Stimulated activated naive CD8-positive, alpha-beta T cell treated with anti-CD3 and anti-CD28 coated beads, Interleukin-15, amount 100 ng/mL, for 72 hours (primary cell): ENCODE data around the gene ZNF524.
"Not testable (repeated sequence)": the region's sequence is repeated elsewhere in the genome, so short reads cannot be mapped to it uniquely, and the experiment has no call there.

Experiments used
- ATAC-seq: fragments of 150-1000 bp; cut with Tn5 transposase; 2 replicates; pipeline ENCODE4 v1.10.0; 2021; ENCODE audit warnings: mild to moderate bottlenecking, moderate library complexity
- DNase-seq, 2 donors: peaks; one replicate each; pipeline ENCODE4 v3.0.0; 2021 to 2022
- H3K27ac Mint-ChIP-seq, 2 donors: one replicate each; pipeline ENCODE4 v1.8.0; 2022; ENCODE audit warnings: mild to moderate bottlenecking in 2 of 2, mixed read lengths in 2 of 2, moderate library complexity in 2 of 2
- H3K27me3 Mint-ChIP-seq: one replicate; pipeline ENCODE4 v1.8.0; 2022; ENCODE audit warnings: mixed read lengths
- H3K4me1 Mint-ChIP-seq: one replicate; pipeline ENCODE4 v1.8.0; 2022; ENCODE audit warnings: mild to moderate bottlenecking, mixed read lengths
- H3K4me3 Mint-ChIP-seq, 2 donors: one replicate each; pipeline ENCODE4 v1.8.0; 2022; ENCODE audit warnings: mild to moderate bottlenecking in 2 of 2, mixed read lengths in 2 of 2, moderate library complexity in 1 of 2
- H3K9me3 Mint-ChIP-seq, 2 donors: one replicate each; pipeline ENCODE4 v1.8.0; 2022; ENCODE audit warnings: mixed read lengths in 2 of 2

Gene ZNF524

GRCh38 chr19:55578761-55579747 lies 21.0 kb upstream of the ZNF524 start:
- no peaks in the 10 kb centered on the region for H3K27me3 Mint-ChIP-seq
- peaks cover 22% of the 10 kb centered on the region for H3K4me1 Mint-ChIP-seq
- no peak overlapping the region for H3K27ac Mint-ChIP-seq
- ATAC-seq (peak; percentile 21), DNase-seq (no peak)
- no peaks in the 10 kb centered on the region for H3K9me3 Mint-ChIP-seq
- H3K4me3 Mint-ChIP-seq: peak overlapping the region; percentile 80 to 93

DNA sequence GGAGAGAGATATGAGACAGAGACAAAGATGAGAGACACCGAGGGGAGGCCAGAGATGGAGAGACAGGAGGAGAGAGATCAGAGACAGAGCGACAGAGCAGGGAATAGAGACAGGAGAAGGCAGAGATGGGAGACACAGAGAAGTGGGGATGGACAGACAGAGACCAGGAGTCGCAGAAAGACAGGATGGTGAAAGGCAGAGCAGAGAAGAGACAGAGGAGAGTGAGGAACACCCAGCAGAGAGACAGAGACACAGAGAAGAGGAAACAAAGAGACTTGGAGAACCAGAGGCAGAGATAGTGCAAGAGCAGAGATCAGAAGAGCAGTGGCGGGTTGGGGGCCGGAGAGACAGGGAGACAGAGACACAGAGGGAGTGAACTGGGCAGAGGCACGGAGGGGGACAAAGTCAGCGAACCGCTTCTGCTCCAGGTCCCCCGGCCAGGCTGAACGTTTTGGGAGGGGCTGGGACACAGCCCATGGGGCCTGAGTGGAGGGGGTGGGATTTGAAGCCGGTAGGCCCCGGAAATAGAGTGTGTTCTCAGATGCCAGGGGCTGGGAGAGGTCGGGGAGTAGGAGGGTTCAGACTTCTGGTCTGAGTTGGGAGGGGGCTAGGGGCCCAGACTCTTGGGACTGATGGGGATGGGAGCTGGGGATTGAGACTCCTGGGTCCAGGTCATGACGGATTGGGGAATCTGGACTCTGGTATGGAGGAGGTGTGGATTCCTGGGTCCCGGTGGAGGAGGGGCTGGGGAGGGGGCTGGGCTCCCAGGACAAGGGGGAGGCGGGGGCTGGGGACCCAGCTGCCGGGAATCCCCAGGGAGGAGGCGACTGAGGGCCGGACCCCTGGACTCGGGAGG lies 20.1 kb upstream of the ZNF524 start:
- H3K4me1 Mint-ChIP-seq: peaks cover 28% of the 10 kb centered on the region
- ATAC-seq: peak; percentile 13
- H3K4me3 Mint-ChIP-seq: peak overlapping the region; percentile 80 to 93

GRCh38 chr19:55580628-55581144 lies 19.4 kb upstream of the ZNF524 start, which contains the start of gene ZNF579:
ZNF579 (minus strand) TSS chr19:55580848; CDS start chr19:55579639, 1,209 bp downstream.
- H3K27ac Mint-ChIP-seq: peak within 1 kb of the TSS; percentile 77 to 93
- ATAC-seq: peak; percentile 74
- peak; percentile 73 to 83 for DNase-seq
- H3K27me3 Mint-ChIP-seq: no peaks in the 10 kb centered on the region
- H3K4me3 Mint-ChIP-seq: peak within 1 kb of the TSS; percentile 80 to 93
- no peaks in the 10 kb centered on the region for H3K9me3 Mint-ChIP-seq
- H3K4me1 Mint-ChIP-seq: peaks cover 35% of the 10 kb centered on the region

More for the DNA sequence above, 20.1 kb upstream of the ZNF524 start:
- peak overlapping the region; percentile 21 to 93 for H3K27ac Mint-ChIP-seq
- H3K27me3 Mint-ChIP-seq: no peaks in the 10 kb centered on the region
- DNase-seq: no peak
- no peaks in the 10 kb centered on the region for H3K9me3 Mint-ChIP-seq

DNA sequence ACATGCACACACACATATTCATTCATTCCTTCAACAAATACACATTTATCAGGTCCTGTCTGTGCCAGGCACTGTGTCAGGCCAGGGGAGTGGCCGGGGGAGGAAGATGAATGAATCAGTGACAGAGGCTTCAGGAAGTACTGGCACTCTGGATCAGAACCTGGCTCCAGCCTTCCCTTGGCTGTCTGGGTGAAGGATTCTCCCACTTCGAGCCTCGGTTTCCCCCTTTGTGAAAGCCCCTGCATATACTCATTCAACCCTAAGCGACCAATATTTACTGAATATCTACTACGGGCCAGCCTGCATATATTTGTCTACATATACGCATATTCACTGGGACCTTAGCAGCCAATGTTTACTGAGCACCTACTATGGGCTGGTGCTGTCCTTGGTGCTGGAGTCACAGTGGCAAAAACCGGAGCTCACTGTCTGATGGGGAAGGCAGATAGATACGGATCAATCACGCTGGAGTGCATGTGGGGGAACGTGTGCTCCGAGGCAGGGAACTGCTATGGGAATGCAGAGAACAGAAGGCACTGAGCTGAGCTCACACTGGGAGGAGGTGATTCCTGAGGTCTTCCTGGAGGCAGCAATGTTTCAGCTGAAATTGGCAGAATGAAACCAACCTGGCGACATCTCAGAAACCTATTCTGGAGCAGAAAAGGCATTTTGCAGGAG lies 18.8 kb upstream of the ZNF524 start:
- Mint-ChIP-seq H3K4me1 (peaks cover 41% of the 10 kb centered on the region), H3K27ac (peak overlapping the region; percentile 62 to 77), H3K9me3 (no peaks in the 10 kb centered on the region), H3K4me3 (peak overlapping the region; percentile 80 to 93), H3K27me3 (no peaks in the 10 kb centered on the region)
- ATAC-seq (peak; percentile 49), DNase-seq (no peak)

GRCh38 chr19:55581823-55582223 lies 18.3 kb upstream of the ZNF524 start:
- Mint-ChIP-seq H3K4me3 (no peak overlapping the region), H3K4me1 (peaks cover 46% of the 10 kb centered on the region), H3K27me3 (no peaks in the 10 kb centered on the region), H3K27ac (no peak overlapping the region), H3K9me3 (no peaks in the 10 kb centered on the region)
- no peak for ATAC-seq
- no peak for DNase-seq

DNA sequence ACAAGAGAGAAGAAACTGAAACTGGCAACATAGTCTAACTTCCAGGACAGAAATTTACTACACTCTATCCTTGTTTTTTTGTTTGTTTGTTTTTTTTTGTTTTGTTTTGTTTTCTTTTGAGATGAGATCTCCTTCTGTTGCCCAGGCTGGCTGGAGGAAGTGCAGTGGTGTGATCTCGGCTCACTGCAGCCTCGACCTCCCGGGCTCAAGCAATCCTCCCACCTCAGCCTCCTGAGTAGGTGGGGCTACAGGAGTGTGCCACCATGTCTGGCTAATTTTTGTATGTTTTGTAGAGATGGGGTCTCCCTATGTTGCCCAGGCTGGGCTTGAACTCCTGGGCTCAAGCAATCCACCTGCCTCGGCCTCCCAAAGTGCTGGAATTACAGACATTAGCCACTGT lies 17.8 kb upstream of the ZNF524 start:
- ATAC-seq, DNase-seq, H3K4me3 Mint-ChIP-seq, H3K9me3 Mint-ChIP-seq, H3K27me3 Mint-ChIP-seq, H3K27ac Mint-ChIP-seq: not testable (repeated sequence)
- H3K4me1 Mint-ChIP-seq: peaks cover 51% of the 10 kb centered on the region

DNA sequence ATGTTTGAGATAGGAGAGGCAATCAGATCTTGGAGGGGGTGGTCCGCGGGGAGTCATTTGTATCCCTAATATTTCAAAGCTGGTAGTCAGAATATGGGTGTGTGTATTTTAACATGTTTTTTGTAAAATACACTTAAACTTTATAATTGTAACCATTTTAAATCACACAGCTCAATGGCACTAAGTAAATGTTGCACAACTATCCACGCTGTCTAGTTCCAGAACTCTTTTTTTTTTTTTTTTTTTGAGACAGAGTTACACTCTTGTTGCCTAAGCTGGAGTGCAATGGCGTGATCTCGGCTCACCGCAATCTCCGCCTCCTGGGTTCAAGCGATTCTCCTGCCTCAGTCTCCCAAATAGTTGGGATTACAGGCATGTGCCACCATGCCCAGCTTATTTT lies 16.2 kb upstream of the ZNF524 start:
- peaks cover 54% of the 10 kb centered on the region for H3K4me1 Mint-ChIP-seq
- H3K27ac Mint-ChIP-seq, DNase-seq, H3K27me3 Mint-ChIP-seq, ATAC-seq, H3K9me3 Mint-ChIP-seq, H3K4me3 Mint-ChIP-seq: not testable (repeated sequence)

DNA sequence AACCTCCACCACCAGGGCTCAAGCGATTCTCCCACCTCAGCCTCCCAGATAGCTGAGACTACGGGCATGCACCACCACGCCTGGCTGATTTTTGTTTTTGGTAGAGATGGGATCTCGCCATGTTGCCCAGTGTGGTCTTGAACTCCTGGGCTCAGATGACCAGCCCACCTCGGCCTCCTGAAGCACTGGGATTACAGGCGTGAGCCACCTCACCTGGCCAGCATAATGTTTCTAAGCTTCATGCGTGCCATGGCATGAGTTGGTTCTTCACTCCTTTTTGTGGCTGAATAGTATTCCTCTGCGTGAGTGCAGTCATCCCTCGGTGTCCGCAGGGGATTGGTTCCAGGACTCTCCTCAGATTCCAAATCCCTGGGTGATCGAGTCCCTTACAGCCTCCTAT lies 15.2 kb upstream of the ZNF524 start:
- Mint-ChIP-seq H3K27ac (no peak overlapping the region), H3K9me3 (no peaks in the 10 kb centered on the region), H3K4me1 (peaks cover 49% of the 10 kb centered on the region), H3K4me3 (peak overlapping the region in 1 of 2 donors; percentile 81), H3K27me3 (no peaks in the 10 kb centered on the region)
- ATAC-seq: no peak
- DNase-seq: no peak

DNA sequence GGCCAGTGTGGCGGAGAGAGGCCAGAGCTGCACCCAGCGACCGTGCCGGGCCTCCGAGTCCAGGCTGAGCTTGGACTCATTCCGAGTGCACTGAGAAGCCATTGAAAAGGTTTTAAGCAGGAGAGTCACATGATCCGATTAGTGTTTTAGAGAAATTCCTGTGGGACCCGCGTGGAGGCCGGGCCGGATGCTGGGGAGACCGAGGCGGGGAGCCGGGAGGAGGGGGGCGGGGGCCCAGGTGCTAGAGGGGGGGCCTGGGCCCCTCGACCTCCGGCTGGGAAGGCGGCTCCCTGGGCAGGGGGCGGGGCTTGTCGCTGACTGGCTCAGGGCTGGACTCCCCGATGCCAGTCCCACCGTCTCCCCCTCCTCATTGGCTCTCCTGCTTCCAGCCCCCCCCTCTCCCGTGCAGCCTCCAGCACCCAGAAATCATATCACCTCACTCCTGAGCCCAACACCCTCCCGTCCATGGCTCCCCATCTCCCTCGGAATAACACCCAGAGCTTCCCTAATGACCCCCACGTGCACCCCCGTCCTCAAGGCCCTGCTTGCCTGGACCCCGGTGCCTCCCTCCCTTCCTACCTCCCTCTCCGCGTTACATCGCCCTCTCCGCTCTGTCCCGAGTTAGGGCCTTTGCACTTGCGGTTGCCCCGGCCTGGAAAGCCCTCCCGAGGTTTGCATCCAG lies 14.3 kb upstream of the ZNF524 start:
- Mint-ChIP-seq H3K4me3 (peak overlapping the region; percentile 81 to 85), H3K9me3 (no peaks in the 10 kb centered on the region), H3K27ac (peak overlapping the region; percentile 42 to 46), H3K27me3 (no peaks in the 10 kb centered on the region), H3K4me1 (peaks cover 46% of the 10 kb centered on the region)
- ATAC-seq (peak; percentile 51), DNase-seq (peak in 1 of 2 donors; percentile 48)

- peak overlapping the region in 1 of 2 donors; percentile 63 for H3K27ac Mint-ChIP-seq
- ATAC-seq: peak; percentile 98
- H3K4me1 Mint-ChIP-seq: peaks cover 35% of the 10 kb centered on the region
- peak; percentile 92 to 95 for DNase-seq
- no peaks in the 10 kb centered on the region for H3K9me3 Mint-ChIP-seq
- H3K4me3 Mint-ChIP-seq: peak overlapping the region; percentile 81 to 85
- H3K27me3 Mint-ChIP-seq: no peaks in the 10 kb centered on the region
Measured at GRCh38 chr19:55586976-55587668, 13.0 kb upstream of the ZNF524 start.

DNA sequence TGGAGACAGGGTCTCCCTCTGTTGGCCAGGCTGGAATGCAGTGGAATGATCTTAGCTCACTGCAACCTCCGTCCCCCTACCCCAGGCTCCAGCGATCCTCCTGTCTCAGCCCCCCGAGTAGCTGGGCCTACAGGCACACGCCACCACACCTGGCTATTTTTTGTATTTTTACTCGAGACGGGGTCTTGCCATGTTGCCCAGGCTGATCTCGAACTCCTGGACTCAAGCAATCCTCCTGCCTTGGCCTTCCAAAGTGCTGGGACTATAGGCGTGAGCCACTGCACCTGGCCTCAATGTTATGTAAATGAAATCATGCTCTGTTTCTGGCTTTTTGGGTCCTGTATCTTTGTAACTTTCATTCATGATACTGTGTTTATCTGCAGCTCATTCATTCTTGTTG lies 11.3 kb upstream of the ZNF524 start:
- no peak overlapping the region for H3K27ac Mint-ChIP-seq
- no peaks in the 10 kb centered on the region for H3K9me3 Mint-ChIP-seq
- ATAC-seq (no peak), DNase-seq (no peak)
- H3K27me3 Mint-ChIP-seq: no peaks in the 10 kb centered on the region
- peaks cover 32% of the 10 kb centered on the region for H3K4me1 Mint-ChIP-seq
- no peak overlapping the region for H3K4me3 Mint-ChIP-seq

- Mint-ChIP-seq H3K4me3 (no peak overlapping the region), H3K4me1 (peaks cover 25% of the 10 kb centered on the region), H3K27ac (no peak overlapping the region), H3K9me3 (peaks cover 4 to 5% of the 10 kb centered on the region in 2 donors), H3K27me3 (no peaks in the 10 kb centered on the region)
- ATAC-seq (no peak), DNase-seq (no peak)
Measured at GRCh38 chr19:55590109-55590508, 10.0 kb upstream of the ZNF524 start.

- ATAC-seq: no peak
- Mint-ChIP-seq H3K27ac (no peak overlapping the region), H3K27me3 (no peaks in the 10 kb centered on the region), H3K4me3 (no peak overlapping the region), H3K4me1 (peaks cover 20% of the 10 kb centered on the region), H3K9me3 (peaks cover 4 to 10% of the 10 kb centered on the region in 2 donors)
- DNase-seq: no peak
Measured at GRCh38 chr19:55590617-55591016, 9.5 kb upstream of the ZNF524 start.

DNA sequence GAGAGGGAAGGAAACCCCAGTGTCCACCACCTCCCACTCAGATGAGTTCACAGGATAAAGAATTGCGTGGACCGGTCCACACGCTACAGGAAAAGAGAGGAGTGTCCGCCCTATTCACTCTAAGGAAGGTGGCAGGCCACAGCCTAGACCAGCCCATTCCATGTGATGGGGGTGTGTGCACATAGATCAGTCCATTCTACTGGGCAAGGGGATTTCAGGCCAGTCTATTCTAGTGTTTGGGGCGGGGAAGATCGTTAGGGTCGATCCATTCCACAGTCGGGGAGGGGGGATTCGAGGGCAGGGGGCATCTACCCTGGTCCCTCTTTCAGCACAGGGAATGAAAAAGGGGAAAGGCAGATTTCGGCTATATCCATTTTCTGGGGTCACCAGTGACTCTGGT lies 8.5 kb upstream of the ZNF524 start:
- no peak overlapping the region for H3K27ac Mint-ChIP-seq
- ATAC-seq (no peak), DNase-seq (no peak)
- H3K4me3 Mint-ChIP-seq: no peak overlapping the region
- H3K9me3 Mint-ChIP-seq: peaks cover 4 to 10% of the 10 kb centered on the region in 2 donors
- peaks cover 11% of the 10 kb centered on the region for H3K4me1 Mint-ChIP-seq
- no peaks in the 10 kb centered on the region for H3K27me3 Mint-ChIP-seq
